HepG2 (cell line): ENCODE data around the gene CMTM3. TPM values are rescaled to one million over a fixed set of nuclear protein-coding genes. Genes with fewer than 3 reads are reported as not detected.

Source experiments
- ATAC-seq: fragments of 200-7000 bp; cut with Tn5 transposase; 3 replicates; pipeline ENCODE4 v1.9.1; 2020; ENCODE audit warnings: mild to moderate bottlenecking, moderate library complexity
- BruUV-seq: library from RNA; stranded (reverse); fragments of 400-500 nt; replicated peaks from 2 replicates; lab custom pipeline; 2021; lab: Mats Ljungman, UMichigan
- CTCF ChIA-PET: fragments of 300-600 bp; formaldehyde crosslinking; extraction: SDS; loops from one replicate; lab custom pipeline; 2021; ENCODE audit warnings: low total read pairs, inconsistent platforms, low intra/inter-chr PET ratio; lab: Yijun Ruan, JAX
- POLR2A ChIA-PET: fragments of 350-600 bp; sonication (Branson Sonifier 250); formaldehyde crosslinking; loops from one replicate; lab custom pipeline; 2020; ENCODE audit warnings: antibody characterized with exemption, inconsistent platforms; lab: Yijun Ruan, JAX
- DNase-seq: peaks from one replicate; pipeline ENCODE4 v3.0.0-alpha.2; 2015; ENCODE audit warnings: low spot score
- FAIRE-seq: peaks from 3 replicates; lab custom pipeline; 2011; peaks lifted over from hg19 to GRCh38; lab: Jason Lieb, UNC
- H2AFZ ChIP-seq: one replicate; pipeline ENCODE4 v1.6.1; 2011; ENCODE audit warnings: low read length, inconsistent platforms
- H3K27ac ChIP-seq: fragments of 300-600 bp; 3 replicates; pipeline ENCODE4 v1.8.0; 2011; ENCODE audit warnings: mixed run types, mild to moderate bottlenecking, mixed read lengths, low read length, inconsistent platforms; ENCODE audit not compliant: insufficient read depth; ENCODE audit errors: extremely low read length
- H3K27me3 ChIP-seq, 2 experiments: fragments of 200-600 bp in 1 of 2; 2 replicates in 1 of 2; 3 replicates in 1 of 2; pipeline versions ENCODE4 v1.6.0 to v1.8.0; 2011; ENCODE audit warnings: low read length in 2 of 2, mild to moderate bottlenecking in 2 of 2, moderate library complexity in 2 of 2, inconsistent platforms in 1 of 2; ENCODE audit not compliant: insufficient read depth in 2 of 2, control insufficient read depth in 1 of 2
- H3K36me3 ChIP-seq, 2 experiments: fragments of 200-600 bp in 1 of 2; replicated peaks in 1 of 2; 2 replicates in 1 of 2; 3 replicates in 1 of 2; pipeline versions ENCODE4 v1.5.1 to v1.8.0; 2011; ENCODE audit warnings: low read length in 2 of 2, inconsistent platforms in 1 of 2; ENCODE audit not compliant: insufficient read depth in 2 of 2, control insufficient read depth in 1 of 2
- H3K4me1 ChIP-seq: 2 replicates; pipeline ENCODE4 v1.5.1; 2012; ENCODE audit warnings: low read length, inconsistent platforms; ENCODE audit not compliant: insufficient read depth
- H3K4me2 ChIP-seq: 2 replicates; pipeline ENCODE4 v1.6.0; 2011; ENCODE audit warnings: low read depth, low read length, inconsistent platforms
- H3K4me3 ChIP-seq, 3 experiments: fragments of 200-600 bp in 1 of 3; sonication (generic), shearing (Covaris generic) in 1 of 3; replicated peaks in 1 of 3; 2 replicates each; pipeline ENCODE4 v1.5.1; 2011 to 2016; ENCODE audit warnings: low read length in 3 of 3, inconsistent platforms in 2 of 3, low read depth in 2 of 3, mild to moderate bottlenecking in 2 of 3, control low read depth in 1 of 3, mixed read lengths in 1 of 3; ENCODE audit not compliant: insufficient read depth in 1 of 3
- H3K79me2 ChIP-seq: one replicate; pipeline ENCODE4 v1.6.1; 2011; ENCODE audit warnings: low read length, inconsistent platforms; ENCODE audit not compliant: insufficient read depth
- H3K9ac ChIP-seq: 2 replicates; pipeline ENCODE4 v1.6.0; 2011; ENCODE audit warnings: mild to moderate bottlenecking, low read depth, low read length, inconsistent platforms; ENCODE audit not compliant: insufficient read depth
- H3K9me3 ChIP-seq: 2 replicates; pipeline ENCODE4 v1.5.1; 2012; ENCODE audit warnings: mild to moderate bottlenecking, low read length
- H4K20me1 ChIP-seq: 2 replicates; pipeline ENCODE4 v1.6.0; 2011; ENCODE audit warnings: inconsistent platforms, mild to moderate bottlenecking, low read length, moderate library complexity; ENCODE audit not compliant: insufficient read depth
- ADNP ChIP-seq: sonication (generic); formaldehyde crosslinking; IDR thresholded peaks from 2 replicates; pipeline ENCODE4 v1.4.0; 2020; ENCODE audit warnings: missing genetic modification reagents
- AGO1 ChIP-seq: fragments of 200-400 bp; formaldehyde crosslinking; IDR thresholded peaks from 2 replicates; pipeline ENCODE4 v1.6.1; 2017; ENCODE audit warnings: mild to moderate bottlenecking, low read depth, low read length, moderate library complexity; ENCODE audit not compliant: poor library complexity, severe bottlenecking
- GABPB1 ChIP-seq: IDR thresholded peaks from 2 replicates; pipeline ENCODE4 v1.6.1; 2016; ENCODE audit warnings: mild to moderate bottlenecking, missing genetic modification reagents, moderate library complexity, missing compliant biosample characterization
- NBN ChIP-seq: fragments of 450-650 bp; conservative IDR thresholded peaks from 2 replicates; pipeline ENCODE4 v1.6.1; 2017
- RBAK ChIP-seq: sonication (generic); formaldehyde crosslinking; IDR thresholded peaks from 2 replicates; pipeline ENCODE4 v1.5.1; 2020; ENCODE audit warnings: mild to moderate bottlenecking, missing genetic modification reagents
- RXRB ChIP-seq: IDR thresholded peaks from 2 replicates; pipeline ENCODE4 v1.6.1; 2016; ENCODE audit warnings: borderline replicate concordance, missing genetic modification reagents, missing compliant biosample characterization
- TOPORS ChIP-seq: sonication (generic); formaldehyde crosslinking; IDR thresholded peaks from 2 replicates; pipeline ENCODE4 v1.8.0; 2023; ENCODE audit warnings: mild to moderate bottlenecking, missing genetic modification reagents
- ZBTB38 ChIP-seq: sonication (generic); formaldehyde crosslinking; IDR thresholded peaks from 2 replicates; pipeline ENCODE4 v1.5.1; 2020; ENCODE audit warnings: mild to moderate bottlenecking, missing genetic modification reagents
- ZNF607 ChIP-seq: sonication (generic); formaldehyde crosslinking; IDR thresholded peaks from 2 replicates; pipeline ENCODE4 v1.5.1; 2020; ENCODE audit warnings: missing genetic modification reagents, mild to moderate bottlenecking, borderline replicate concordance
- ZNF766 ChIP-seq: sonication (generic); formaldehyde crosslinking; IDR thresholded peaks from 2 replicates; pipeline ENCODE4 v1.5.0; 2020; ENCODE audit warnings: missing genetic modification reagents, borderline replicate concordance
- WGBS: methylation state at CpG from one replicate; pipeline ENCODE4 v1.1.6; 2017; ENCODE audit warnings: low lambda C conversion rate; 5-methylcytosine and 5-hydroxymethylcytosine counted together
- in situ Hi-C: cut with HindIII; loops from 2 replicates; pipeline ENCODE4 v1.10.0; 2017; ENCODE audit warnings: low pct_unique_long_range_greater_than_20kb; ENCODE audit not compliant: extremely low pct_ligation_motif_present
- intact Hi-C: fragments of 100-400 bp; cut with micrococcal nuclease; formaldehyde crosslinking; loops from one replicate; pipeline ENCODE4 v1.10.0; 2022; ENCODE audit not compliant: unreplicated experiment
- polyA plus RNA-seq, 8 experiments: library from polyadenylated mRNA; depleted of rRNA in 3 of 8; stranded (reverse) in 7 of 8; unstranded in 1 of 8; fragments of >200 nt; fragmentation: Illumina TruSeq in 4 of 8; extraction: Trizol in 4 of 8; gene quantifications; 2 replicates each; pipeline versions ENCODE4 v1.2.1 to v1.2.3, GENCODE V29; 2011 to 2016; ENCODE audit warnings: low read depth in 4 of 8, missing spikeins in 1 of 8, mixed read lengths in 1 of 8; ENCODE audit not compliant: insufficient read depth in 1 of 8
- total RNA-seq, 5 experiments: library from RNA; depleted of rRNA; stranded (reverse); fragments of >200 nt; fragmentation: Illumina TruSeq; extraction: Trizol; gene quantifications; 2 replicates each; pipeline ENCODE4 v1.2.3, GENCODE V29; 2016; ENCODE audit warnings: low read depth in 1 of 5
- TF ChIP-seq, protein P1 (sequence below): sonication (generic); formaldehyde crosslinking; IDR thresholded peaks from 2 replicates; pipeline ENCODE4 v1.4.0; 2020; ENCODE audit warnings: mild to moderate bottlenecking, missing genetic modification reagents
- TF ChIP-seq, protein P2 (sequence below): sonication (generic); formaldehyde crosslinking; IDR thresholded peaks from 2 replicates; pipeline ENCODE4 v1.5.1; 2020; ENCODE audit warnings: missing genetic modification reagents, mild to moderate bottlenecking, borderline replicate concordance

CMTM3 gene
- total and polyA plus RNA-seq, 2 of the 13 experiments (the other 11 are each of a cell fraction or from before 2014, with no cell fraction given): 29.2 to 48.7 TPM

DNA sequence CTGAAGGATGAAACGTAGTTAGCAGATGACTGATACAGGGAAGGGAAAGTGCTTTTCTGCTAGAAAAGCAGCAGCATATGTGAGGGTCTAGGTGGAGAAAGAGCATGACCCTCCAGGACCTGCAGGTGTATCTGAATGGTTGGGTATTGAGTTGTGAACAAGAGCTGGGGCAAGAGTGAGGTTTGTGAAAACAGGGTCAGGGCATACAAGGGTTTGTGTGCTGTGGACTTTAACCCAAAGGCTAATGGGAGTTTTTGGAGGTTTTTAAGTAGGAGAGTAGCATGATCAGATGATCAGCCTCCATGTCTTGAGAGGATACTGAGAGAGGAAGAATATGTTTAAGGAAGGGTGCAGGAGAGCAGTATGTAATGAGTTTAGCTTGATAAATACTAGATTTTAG, 44.4 kb upstream of the CMTM3 start:
- ATAC-seq (no peak), FAIRE-seq (no peak), DNase-seq (no peak)
- Histone ChIP-seq H3K4me1 (peaks cover 30% of the 10 kb centered on the region), H3K36me3 (peaks cover 5 to 46% of the 10 kb centered on the region in 2 experiments; a peak in 4 of 5 replicates), H2AFZ (no peak overlapping the region), H3K9ac (no peak overlapping the region), H3K27me3 (no peaks in the 10 kb centered on the region), H3K4me2 (no peak overlapping the region), H3K27ac (no peak overlapping the region), H3K9me3 (no peaks in the 10 kb centered on the region), H4K20me1 (0 out of 2 replicates have a peak, but pooled peaks cover 2% of the 10 kb centered on the region), H3K79me2 (peaks cover 6% of the 10 kb centered on the region), H3K4me3 (no peak overlapping the region)
- in situ Hi-C loops: no loop called here
- no peak for TF ChIP-seq NBN
- TF ChIP-seq RXRB (CRISPR knock-in tag): no peak
- no peak for TF ChIP-seq AGO1
- no peak for TF ChIP-seq GABPB1 (CRISPR knock-in tag)
- TF ChIP-seq TOPORS: no peak
- TF ChIP-seq, protein P1, sequence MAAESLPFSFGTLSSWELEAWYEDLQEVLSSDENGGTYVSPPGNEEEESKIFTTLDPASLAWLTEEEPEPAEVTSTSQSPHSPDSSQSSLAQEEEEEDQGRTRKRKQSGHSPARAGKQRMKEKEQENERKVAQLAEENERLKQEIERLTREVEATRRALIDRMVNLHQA (CRISPR knock-in tag): no peak
- TF ChIP-seq, protein P2, sequence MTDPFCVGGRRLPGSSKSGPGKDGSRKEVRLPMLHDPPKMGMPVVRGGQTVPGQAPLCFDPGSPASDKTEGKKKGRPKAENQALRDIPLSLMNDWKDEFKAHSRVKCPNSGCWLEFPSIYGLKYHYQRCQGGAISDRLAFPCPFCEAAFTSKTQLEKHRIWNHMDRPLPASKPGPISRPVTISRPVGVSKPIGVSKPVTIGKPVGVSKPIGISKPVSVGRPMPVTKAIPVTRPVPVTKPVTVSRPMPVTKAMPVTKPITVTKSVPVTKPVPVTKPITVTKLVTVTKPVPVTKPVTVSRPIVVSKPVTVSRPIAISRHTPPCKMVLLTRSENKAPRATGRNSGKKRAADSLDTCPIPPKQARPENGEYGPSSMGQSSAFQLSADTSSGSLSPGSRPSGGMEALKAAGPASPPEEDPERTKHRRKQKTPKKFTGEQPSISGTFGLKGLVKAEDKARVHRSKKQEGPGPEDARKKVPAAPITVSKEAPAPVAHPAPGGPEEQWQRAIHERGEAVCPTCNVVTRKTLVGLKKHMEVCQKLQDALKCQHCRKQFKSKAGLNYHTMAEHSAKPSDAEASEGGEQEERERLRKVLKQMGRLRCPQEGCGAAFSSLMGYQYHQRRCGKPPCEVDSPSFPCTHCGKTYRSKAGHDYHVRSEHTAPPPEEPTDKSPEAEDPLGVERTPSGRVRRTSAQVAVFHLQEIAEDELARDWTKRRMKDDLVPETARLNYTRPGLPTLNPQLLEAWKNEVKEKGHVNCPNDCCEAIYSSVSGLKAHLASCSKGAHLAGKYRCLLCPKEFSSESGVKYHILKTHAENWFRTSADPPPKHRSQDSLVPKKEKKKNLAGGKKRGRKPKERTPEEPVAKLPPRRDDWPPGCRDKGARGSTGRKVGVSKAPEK: no peak
- no peak for TF ChIP-seq ZNF766
- no peak for TF ChIP-seq ADNP (CRISPR knock-in tag)
- TF ChIP-seq ZBTB38 (CRISPR knock-in tag): no peak
- no peak for TF ChIP-seq ZNF607 (CRISPR knock-in tag)
- no peak for TF ChIP-seq RBAK (CRISPR knock-in tag)
- POLR2A ChIA-PET: no interaction called here
- CTCF ChIA-PET: no interaction called here
- intact Hi-C loops: no loop called here
- WGBS: 96% methylated on average over 1 of the region's 1 CpG
- BruUV-seq: no TSS peak
